HG02763 (cell line): ENCODE measurements around the gene MGA.
A peak's percentile ranks its signal among the peaks of the same experiment; 100 is the strongest.
"Not testable (repeated sequence)": the region's sequence is repeated elsewhere in the genome, so short reads cannot be mapped to it uniquely, and the experiment has no call there.

Experiments
- ATAC-seq: cut with Tn5 transposase; IDR thresholded peaks from one replicate; pipeline ENCODE4 v1.9.1; 2021; ENCODE audit warnings: mild to moderate bottlenecking, moderate library complexity; ENCODE audit not compliant: unreplicated experiment

The MGA gene

DNA sequence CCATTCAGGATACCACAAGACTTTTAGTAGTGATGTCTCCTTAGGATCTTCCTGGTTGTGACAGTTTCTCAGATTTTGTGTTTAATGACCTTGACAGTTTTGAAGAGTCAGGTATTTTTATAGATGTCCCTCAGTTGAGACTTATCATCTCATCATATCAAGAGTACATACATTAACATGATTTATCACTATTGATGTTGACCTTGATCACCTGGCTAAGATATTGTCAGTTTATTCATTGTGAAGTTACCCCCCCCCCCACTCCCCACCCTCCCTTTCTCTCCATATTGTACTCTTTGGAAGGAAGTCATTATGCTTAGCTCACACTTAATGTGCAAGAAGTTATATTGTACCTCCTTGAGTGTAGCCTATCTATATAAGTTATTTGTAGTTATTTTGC is 42.9 kb downstream of the MGA start:
- no peak for ATAC-seq

DNA sequence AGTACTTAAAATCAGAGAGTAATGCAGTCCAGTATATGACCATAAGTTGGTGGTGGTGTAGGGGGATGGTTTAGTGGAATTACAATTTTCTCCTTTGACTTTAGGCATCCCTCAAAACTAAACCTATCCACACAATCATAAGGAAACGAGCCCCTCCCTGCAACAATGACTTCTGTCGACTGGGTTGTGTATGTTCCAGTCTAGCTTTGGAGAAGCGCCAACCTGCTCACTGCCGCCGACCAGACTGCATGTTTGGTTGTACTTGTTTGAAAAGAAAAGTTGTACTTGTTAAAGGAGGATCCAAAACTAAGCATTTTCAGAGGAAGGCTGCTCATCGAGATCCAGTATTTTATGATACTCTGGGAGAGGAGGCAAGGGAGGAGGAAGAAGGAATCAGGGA is 52.8 kb downstream of the MGA start:
- no peak for ATAC-seq

DNA sequence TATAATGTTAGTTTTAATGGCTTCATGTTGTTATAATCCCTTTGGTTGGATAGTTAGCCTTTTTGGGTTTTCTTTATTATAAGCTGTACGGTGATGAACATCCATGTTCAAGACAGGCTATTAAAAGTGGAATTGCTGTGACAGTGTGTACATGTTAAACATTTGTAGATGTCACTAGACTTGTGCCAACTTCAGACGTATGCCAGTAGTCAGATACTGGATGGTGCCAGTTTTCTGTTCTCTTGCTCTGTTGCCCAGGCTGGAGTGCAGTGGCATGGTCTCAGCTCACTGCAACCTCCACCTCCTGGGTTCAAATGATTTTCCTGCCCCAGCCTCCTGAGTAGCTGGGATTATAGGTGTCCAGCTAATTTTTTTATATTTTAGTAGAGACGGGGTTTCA is 54.1 kb downstream of the MGA start:
- ATAC-seq: no peak

DNA sequence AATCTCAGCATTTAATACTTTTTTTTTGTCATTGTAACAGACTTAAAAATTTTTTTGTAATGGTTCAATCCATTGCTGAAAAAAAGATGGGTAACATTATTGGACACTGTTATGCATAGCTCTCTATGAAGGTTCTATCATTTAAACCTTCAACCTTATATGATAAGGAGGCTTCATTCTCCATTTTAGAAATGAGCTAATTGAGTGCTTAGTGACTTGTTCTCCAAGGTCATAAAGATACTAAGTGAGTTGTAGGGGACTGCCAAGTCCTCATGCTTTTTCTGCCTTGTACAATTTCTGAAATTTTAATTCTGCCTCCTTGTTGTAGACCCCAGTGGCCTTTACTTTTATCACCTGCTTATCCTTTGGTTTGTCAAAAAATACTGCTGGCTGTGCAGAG is 56.7 kb downstream of the MGA start:
- no peak for ATAC-seq

DNA sequence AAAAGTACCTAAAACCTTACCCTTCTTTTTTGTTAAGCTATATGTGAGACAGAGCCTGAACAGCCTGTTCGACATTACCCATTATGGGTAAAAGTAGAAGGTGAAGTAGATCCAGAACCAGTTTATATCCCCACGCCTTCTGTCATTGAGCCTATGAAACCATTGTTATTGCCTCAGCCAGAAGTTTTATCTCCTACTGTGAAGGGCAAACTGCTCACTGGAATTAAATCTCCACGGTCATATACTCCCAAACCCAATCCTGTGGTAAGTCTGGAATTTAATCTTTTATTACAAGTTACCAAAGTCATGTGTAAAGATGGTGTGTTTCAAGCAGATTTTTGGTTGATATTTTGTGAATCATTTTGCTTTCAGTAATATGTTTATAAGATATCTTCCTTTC is 66.9 kb downstream of the MGA start:
- no peak for ATAC-seq

DNA sequence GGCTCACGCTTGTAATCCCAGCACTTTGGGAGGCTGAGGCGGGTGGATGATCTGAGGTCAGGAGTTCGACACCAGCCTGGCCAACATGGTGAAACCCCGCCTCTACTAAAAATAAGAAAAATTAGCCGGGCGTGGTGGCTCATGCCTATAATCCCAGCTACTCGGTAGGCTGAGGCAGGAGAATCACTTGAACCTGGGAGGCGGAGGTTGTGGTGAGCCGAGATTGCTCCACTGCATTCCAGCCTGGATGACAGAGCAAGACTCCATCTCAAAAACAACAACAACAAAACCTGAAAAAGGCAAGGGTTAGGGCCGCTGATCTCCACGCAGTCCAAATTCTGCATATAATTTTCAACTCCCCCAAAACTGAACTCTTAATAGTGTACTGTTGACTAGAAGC is 67.9 kb downstream of the MGA start:
- ATAC-seq: not testable (repeated sequence)

DNA sequence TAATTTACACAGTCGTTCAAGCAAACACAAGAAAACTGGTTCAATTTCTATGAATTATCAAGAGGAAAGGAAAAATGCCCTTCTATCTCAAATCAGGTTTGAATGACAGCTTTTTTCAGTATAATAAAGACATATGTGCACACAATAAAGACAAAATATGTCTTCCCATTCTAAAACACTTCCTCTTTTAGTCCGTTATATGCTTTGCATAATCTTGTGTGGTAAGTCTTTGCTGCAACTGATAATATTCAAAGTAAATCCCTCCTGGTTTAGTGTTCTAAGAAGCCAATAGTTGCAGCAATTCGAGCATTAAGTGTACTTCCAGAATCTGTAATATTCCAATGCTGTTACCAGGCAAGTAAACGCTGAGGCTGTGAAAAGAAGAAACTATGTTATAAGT is 70.3 kb downstream of the MGA start:
- ATAC-seq: no peak

DNA sequence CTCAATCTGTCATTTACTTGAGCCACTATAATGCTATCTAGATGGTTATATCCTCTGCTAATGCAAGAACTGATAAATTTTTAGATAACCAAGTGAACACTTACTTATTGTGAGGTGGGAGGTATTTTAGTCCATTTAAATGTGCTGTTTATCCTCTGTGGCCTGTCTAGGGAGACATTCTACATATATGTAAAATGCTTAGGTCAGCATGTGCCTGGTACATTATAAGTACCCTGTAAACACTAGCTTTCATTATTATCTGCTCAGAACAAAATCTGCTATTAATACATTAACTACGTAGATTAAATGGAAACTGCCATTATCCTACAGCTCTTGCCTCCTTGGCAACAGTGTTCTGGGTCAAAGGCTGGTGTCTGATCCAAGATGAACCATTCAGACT is 72.3 kb downstream of the MGA start:
- no peak for ATAC-seq

DNA sequence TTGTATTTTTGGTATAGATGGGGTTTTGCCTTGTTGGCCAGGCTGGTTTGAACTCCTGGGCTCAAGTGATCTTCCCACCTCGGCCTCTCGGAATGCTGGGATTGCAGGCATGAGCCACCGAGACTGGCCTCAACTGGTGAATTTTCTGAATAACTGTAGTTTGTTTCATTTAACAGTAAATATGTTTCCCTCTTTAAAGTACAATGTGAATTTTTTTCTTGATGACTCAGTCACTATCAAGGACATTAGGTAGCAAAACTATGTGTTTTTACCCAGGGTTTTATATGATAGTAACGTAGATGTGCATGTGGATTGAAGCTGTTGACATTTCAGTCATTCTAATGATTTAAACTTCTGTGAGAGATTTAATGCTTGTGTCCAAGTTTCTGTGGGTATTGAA is 73.9 kb downstream of the MGA start:
- no peak for ATAC-seq

DNA sequence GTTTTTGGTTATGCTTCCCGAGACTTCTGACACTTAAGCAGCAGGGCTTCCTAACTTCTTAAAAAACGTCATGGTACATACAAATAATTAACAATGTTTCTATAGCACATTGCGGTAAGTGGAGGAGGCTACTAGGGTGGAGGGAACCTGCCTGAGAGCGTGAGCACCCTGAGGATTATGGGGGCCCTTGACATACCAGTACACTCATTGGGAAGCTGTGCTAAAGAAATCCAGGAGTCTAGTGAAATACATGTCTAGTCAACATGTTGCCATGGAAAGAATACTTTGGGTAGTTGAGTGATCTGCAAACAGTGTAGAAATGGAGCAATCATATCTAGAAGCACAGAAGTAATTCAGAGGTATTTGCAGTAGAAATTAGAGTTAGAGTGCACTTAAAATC is 74.8 kb downstream of the MGA start:
- ATAC-seq: no peak

DNA sequence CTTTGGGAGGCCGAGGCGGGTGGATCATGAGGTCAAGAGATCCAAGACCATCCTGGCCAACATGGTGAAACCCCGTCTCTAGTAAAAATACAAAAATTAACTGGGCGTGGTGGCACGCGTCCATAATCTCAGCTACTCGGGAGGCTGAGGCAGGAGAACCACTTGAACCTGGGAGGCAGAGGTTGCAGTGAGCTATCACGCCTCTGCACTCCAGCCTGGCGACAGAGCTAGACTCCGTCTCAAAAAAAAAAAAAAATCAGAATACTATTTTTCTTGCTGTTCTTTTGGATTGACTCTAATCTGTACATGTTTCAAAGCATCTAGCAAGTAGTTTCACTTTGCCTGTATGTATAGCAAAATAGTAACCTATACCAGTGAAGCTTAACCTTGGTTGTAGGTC is 75.3 kb downstream of the MGA start:
- ATAC-seq: not testable (repeated sequence)

DNA sequence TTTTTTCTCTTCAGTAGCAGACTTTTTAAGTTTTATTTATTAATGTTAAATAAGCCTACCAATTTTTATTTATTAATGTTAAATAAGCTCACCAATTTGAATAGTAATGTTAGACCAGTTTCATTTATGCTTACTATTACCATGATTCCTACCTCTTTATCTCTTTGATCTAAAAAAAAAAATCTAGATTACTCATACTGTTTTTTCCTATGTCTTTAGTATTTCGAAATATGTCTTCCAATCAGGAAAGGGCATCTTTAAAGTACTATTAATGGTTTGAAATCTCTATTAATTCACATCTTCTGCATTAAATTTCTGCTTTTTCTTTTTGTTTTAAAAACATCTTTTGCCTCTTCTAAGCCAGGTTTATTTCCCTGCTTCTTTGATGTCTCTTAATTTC is 86.6 kb downstream of the MGA start:
- no peak for ATAC-seq

DNA sequence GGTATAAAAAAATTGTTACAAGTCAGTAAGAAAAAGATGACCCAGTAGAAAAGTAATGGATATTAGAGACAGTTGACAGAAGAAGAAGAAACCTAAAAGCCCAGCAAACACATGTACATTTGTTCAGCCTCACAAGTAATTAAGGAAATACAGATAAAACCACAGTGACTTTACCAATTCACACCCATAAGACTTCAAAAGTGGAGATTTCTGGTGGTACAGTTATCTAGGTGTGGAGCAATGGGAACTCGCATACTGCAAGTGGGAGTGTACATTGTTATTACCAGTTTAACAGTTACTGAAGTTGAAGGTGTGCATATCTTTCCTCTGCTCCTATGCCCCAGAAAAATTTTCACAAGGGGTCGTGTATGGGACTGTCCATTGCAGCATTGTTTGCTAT is 96.0 kb downstream of the MGA start:
- ATAC-seq: no peak

DNA sequence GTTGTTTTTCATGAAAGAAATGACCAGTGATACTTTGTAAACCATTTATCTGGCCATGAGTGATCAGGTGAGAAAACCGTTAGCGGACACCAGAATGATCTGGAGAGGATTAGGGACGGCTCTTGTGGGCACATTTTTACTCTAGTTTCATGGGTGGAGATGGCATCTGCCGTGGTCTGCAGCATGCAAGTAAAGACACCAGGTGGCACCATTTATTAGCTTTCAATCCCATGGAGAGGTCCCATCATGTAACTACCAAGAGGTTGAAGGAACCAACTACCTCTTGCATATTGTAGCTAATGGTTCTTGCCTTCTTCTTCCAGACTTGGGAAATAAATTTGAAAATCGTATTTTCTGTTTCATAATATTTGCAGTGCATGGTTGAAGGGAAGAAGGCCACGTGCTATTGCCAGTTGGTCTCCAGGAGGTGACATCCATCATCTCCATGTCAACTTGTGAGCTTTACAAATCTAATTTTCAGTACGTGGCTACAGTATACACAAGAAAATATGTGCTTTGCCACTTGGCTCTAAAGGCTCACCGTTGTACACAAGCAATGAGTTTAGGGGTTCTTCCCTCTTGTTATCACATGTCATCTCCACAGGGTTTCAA is 112.6 kb downstream of the MGA start:
- ATAC-seq: no peak

DNA sequence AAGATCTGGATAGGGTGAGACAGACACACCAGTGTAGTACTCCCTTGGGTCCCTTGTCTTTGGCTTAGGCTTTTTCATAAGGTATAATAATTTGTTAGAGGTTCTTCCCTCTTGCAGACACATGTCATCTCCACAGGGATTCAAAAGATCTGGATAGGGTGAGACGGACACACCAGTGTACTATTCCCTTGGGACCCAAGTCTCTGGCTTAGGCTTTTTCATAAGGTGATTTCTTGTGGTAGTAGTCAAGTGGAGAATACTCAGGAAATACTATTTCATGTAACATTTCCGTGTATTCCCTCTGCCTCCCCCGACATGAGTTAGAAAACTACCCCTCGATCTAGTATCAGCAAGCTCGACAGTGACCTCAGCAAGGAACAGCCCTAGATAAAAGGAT is 113.1 kb downstream of the MGA start:
- no peak for ATAC-seq

DNA sequence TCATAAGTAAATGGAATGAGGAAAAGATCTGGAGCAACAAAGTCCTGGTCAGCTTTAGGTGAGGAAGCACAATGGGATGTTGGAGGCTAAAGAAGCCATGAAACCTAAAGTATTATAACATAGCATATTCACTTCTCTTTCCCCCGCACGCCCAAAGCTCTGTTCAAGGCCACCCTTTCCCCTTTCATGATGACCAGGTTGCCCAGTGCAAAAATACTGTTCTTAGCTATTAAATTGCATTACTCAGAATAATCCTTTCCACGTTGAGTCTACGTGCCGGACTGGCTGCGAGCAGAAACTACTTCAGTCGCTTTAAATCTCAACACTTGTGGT is 113.5 kb downstream of the MGA start:
- ATAC-seq: no peak

DNA sequence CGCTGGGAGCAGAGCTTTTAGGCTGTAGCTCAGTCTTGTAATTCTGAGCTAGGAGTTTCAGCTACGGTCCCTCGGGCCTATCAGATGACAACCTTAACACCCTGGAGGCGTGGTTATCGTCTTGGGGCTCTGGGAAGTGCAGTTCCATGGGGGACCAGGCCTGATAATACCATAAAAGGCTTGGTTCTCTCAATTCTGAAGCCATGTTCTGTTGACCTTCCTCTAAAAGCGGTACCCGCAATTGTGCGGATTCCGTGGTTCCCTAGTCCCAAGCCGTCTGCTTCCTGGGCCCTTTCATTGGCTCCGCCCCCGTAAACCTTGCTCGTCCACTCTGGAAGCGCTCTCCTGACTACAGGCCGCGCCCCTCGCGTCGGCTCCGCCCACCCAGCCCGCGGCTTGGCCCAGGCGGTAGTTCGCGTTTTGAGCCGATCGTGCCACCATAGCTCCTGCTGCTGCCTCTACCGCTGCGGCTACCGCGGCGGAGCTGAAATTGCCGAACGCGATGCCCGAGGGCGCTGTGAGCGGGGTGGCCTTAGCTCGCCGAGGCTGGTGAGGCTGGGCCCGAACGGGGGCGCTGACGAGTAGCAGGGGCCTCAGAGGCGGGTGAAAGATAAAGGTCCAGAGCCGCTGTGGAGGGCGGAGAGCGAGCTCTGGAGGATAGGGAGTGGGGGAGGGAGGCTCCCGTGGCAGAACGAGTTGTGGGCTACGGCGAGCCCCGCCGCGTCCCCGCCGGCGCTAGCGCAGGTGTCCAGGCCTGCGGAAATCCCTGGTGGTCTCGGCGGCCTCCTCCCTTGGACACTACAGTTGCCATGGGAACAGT is 114.1 kb downstream of the MGA start, which contains the start of gene MAPKBP1:
MAPKBP1 (plus strand) TSS at position 423 of the 820 bp plus-strand sequence. CDS start 792 bp downstream, outside the sequence.
- peak; percentile 86 for ATAC-seq

DNA sequence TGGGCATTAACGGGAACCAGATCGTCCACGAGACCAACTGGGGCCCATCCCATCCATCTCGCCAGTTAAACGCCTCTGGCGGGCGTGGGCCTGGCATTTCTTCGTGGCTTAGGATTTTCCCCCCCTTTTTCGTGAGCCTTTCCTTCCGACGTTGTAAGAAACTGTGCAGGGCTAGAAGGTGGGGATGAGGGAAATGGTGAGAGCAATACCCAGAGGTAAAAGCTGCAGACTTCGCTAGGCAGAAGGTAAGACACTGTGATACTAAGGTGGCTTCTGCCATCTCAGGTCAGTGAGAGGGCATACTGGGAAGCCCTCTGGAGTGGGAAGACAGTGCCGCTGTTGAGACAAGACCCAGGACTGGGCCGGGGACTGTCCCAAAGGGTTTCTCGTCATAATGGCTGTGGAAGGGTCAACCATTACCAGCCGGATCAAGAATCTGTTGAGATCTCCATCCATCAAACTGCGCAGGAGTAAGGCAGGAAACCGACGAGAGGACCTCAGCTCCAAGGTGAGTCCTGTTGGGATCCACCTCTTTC is 114.7 kb downstream of the MGA start:
- no peak for ATAC-seq

DNA sequence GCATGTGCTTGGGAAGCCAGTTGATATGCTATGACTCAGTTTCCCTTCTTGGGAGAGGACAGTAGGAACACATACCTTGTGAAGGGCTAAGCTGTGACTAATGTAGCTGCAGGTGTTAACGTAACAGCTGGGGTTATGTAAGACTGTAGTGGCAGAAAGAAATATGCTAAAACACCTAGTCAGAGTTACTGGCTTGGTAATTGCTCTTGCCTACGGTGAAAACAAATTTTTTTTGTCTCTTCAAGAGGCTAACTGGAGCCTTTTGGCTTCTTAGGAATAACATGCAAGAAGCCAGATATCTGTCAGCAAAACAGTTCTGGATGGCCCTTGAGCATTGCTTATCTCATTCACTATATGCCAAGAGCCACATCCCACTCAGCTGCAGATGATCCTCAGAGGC is 115.4 kb downstream of the MGA start:
- ATAC-seq: no peak

DNA sequence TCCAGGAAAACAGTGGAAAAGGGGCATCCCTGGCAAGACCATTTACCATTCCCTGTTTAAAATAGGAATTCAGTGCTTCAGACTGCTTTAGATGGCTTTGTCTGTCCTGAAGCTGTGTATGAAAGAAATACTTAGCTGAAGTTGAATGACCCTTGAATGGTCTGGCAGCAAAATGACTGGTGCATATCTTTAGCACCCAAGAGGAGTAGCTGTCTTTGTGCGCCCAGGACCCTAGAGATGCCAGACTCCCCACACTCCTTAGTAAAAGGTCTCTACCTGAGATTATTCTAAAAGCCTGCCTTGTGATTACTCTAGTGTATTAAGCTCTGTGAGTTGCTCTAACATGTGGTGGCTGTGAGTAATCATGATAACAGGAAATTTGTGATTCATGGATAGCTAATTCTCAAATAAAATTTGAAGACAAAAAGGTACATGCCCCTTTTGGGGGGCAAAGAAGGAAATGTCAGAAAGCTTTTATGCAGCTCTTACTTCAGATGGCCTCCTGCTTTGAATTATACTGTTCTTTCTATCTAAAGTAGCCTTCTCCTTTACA is 117.3 kb downstream of the MGA start:
- ATAC-seq: no peak

DNA sequence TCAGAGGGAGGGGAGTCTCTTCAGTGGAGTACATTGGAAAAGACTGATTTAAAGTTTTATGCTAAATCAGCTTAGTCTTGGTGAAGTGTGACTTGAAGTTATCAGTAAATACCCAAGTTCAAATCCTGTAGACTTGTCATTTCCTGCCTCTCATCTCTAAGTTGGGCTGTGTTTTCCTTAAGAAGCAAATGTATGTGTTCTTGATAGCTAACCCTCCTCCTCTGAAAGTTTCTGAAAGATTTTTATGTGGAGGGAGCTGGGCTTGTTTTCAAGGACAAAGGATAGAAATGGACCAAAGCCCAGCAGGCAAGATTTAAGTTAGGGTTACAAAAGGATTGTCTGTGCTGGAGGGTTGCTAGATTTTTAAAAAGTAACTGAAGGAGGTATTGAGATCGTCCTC is 118.3 kb downstream of the MGA start:
- ATAC-seq: no peak

DNA sequence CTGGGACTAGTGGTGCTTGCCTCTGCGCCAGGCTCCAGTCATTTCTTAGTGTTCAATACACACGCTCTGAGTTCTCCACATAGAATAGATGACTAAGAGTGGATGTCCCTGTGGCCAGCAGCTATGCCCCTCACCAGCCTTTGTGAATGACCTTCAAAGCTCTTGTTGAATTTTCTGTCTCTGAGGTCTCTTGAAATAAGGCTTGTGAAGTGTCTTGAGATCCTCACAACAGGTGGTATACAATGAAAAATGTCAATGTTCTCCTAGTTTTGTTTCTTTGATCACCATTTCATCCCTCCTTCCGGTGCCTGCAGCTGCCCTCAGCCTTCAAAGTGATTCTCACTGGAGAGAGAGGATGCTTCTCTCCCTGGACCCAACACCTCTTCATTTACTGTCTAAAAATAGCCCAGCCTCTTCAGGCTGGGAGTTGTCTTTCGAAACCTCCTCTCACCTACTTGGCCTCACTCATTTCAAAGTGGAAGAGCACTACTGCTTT is 119.5 kb downstream of the MGA start:
- no peak for ATAC-seq
